ENCODE results near the gene TATDN2. TPM values are rescaled to one million over a fixed set of nuclear protein-coding genes. Genes with fewer than 3 reads are reported as not detected.
A peak's percentile ranks its signal among the peaks of the same experiment; 100 is the strongest.

Gene TATDN2
- total and polyA plus RNA-seq, 10 donors = 15.4 to 56.1 (median 36.0) TPM

GRCh38 chr3:10247679-10248183 lies 528 bp upstream of the TATDN2 start:
- Histone ChIP-seq H3K4me3 (peak overlapping the region; percentile 76 to 93 (median 88)), H3K9me3 (peaks cover 2 to 29% (median 25%) of the 10 kb centered on the region in 8 donors), H3K4me1 (peaks cover 16 to 58% (median 48%) of the 10 kb centered on the region in 6 donors), H3K36me3 (peaks cover 0 to 45% (median 3%) of the 10 kb centered on the region in 6 donors), H3K27ac (peak overlapping the region; percentile 87 to 97 (median 92)), H3K27me3 (replicated peaks in 1 of 7) (no peaks in the 10 kb centered on the region)
- WGBS, 5 donors = 40 to 56% (median 52%) methylated on average over 14 of the region's 14 CpGs
- DNase-seq = peak; percentile 74
- TF ChIP-seq POLR2A (IDR thresholded peaks at IDR 0.05) (no peak), POLR2AphosphoS5 (IDR thresholded peaks at IDR 0.05) (no peak)
- TF ChIP-seq, protein P1, sequence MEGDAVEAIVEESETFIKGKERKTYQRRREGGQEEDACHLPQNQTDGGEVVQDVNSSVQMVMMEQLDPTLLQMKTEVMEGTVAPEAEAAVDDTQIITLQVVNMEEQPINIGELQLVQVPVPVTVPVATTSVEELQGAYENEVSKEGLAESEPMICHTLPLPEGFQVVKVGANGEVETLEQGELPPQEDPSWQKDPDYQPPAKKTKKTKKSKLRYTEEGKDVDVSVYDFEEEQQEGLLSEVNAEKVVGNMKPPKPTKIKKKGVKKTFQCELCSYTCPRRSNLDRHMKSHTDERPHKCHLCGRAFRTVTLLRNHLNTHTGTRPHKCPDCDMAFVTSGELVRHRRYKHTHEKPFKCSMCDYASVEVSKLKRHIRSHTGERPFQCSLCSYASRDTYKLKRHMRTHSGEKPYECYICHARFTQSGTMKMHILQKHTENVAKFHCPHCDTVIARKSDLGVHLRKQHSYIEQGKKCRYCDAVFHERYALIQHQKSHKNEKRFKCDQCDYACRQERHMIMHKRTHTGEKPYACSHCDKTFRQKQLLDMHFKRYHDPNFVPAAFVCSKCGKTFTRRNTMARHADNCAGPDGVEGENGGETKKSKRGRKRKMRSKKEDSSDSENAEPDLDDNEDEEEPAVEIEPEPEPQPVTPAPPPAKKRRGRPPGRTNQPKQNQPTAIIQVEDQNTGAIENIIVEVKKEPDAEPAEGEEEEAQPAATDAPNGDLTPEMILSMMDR (IDR thresholded peaks at IDR 0.05 in 8 of 11, conservative IDR thresholded peaks at IDR 0.05 in 3 of 11) = no peak
- intact Hi-C loops (cut with DNase I; ENCODE audit: low total_unique reads) = no loop called here

DNA sequence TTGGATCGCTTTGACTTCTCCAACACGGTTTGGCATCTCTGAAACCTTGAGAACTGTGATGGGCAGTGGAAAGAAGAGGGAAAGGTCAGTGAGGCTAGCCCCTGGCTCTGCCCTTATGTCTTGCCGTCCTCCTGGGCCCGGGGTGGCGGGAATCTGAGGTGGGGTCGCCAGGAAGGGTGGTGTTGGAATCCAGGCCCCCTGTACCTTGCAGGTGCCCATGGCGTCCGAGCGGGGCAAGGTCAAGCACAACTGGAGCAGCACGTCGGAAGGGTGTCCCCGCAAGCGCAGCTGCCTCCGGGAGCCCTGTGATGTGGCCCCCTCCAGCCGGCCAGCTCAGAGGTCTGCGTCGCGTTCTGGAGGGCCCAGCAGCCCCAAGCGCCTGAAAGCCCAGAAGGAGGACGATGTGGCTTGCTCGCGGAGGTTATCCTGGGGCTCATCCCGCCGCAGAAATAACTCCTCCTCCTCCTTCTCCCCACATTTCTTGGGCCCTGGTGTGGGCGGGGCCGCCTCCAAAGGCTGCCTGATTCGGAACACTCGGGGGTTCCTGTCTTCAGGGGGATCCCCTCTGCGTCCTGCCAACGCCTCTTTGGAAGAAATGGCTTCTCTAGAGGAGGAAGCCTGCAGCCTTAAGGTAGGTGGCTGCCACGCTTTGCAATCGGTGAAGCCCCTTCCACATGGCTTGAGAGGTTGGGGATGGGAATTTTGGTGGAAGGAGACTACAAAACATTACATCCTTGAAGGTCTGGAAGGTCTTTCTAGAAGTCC lies 907 bp downstream of the TATDN2 start:
- H3K27me3 ChIP-seq (replicated peaks in 1 of 7) = no peaks in the 10 kb centered on the region
- H3K36me3 ChIP-seq = peaks cover 0 to 47% (median 15%) of the 10 kb centered on the region in 6 donors
- peaks cover 2 to 26% (median 21%) of the 10 kb centered on the region in 8 donors for H3K9me3 ChIP-seq
- peak overlapping the region; percentile 76 to 93 (median 88) for H3K4me3 ChIP-seq
- WGBS, 5 donors = 0 to 2% (median 1%) methylated on average over 17 to 32 of the region's 32 CpGs
- H3K27ac ChIP-seq = peak overlapping the region; percentile 87 to 97 (median 92)
- peak in 1 of 3 donors; percentile 21 for TF ChIP-seq POLR2AphosphoS5 (IDR thresholded peaks at IDR 0.05)
- TF ChIP-seq, protein P1 (IDR thresholded peaks at IDR 0.05 in 8 of 11, conservative IDR thresholded peaks at IDR 0.05 in 3 of 11) = no peak
- peaks cover 16 to 65% (median 51%) of the 10 kb centered on the region in 6 donors for H3K4me1 ChIP-seq
- peak; percentile 89 for DNase-seq
- intact Hi-C loops (cut with DNase I; ENCODE audit: low total_unique reads) = no loop called here

DNA sequence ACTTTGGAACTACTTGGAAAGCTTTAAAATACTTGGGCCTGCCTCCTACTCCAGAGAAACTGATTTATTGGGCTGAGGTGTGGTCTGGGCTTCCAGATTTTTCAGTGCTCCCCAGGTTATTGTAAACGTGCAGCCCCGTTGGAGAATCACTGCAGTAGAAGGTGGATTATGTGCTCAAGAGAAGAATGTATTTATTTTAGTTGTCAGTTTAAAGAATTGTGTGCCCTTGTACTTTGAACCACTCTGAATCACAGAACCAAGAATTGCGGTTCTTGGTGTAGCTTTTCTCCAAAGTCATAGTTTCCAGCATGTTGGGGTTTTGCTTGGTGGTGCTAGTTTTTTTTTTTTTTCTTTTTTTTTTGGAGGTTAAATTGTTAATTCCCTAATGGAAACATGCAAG lies 1.6 kb downstream of the TATDN2 start:
- Histone ChIP-seq H3K36me3 (peaks cover 0 to 45% (median 17%) of the 10 kb centered on the region in 6 donors), H3K27ac (peak overlapping the region in 7 of 8 donors; percentile 89 to 97 (median 93)), H3K4me1 (peaks cover 16 to 72% (median 57%) of the 10 kb centered on the region in 6 donors), H3K27me3 (replicated peaks in 1 of 7) (no peaks in the 10 kb centered on the region), H3K9me3 (peaks cover 2 to 20% (median 14%) of the 10 kb centered on the region in 8 donors), H3K4me3 (peak overlapping the region; percentile 76 to 93 (median 88))
- 25 to 34% (median 32%) methylated on average over 3 of the region's 3 CpGs for WGBS, 5 donors
- intact Hi-C loops (cut with DNase I; ENCODE audit: low total_unique reads) = no loop called here
- no peak for DNase-seq
- TF ChIP-seq POLR2AphosphoS5 (IDR thresholded peaks at IDR 0.05) (no peak), POLR2A (IDR thresholded peaks at IDR 0.05) (no peak)
- TF ChIP-seq, protein P1 (IDR thresholded peaks at IDR 0.05 in 8 of 11, conservative IDR thresholded peaks at IDR 0.05 in 3 of 11) = no peak

DNA sequence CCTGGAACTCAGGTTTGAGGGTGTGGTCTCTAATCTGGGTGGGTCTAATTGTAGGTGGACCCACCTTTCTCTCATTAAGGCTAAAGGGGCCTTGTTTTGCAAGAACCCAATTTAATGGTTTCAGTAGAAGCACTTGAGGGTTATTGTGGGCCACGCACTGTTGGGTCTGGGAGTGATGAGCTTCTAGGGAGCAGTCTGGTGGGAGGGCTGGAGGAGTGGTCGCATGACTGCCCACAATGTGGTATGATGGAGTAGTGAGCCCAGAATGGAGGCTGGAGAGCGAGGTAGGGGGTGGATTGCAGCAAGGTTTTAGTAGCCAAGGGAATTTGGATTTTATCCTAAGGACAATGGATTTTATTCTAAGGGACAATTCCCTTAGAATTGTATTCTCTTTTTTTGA lies 2.7 kb downstream of the TATDN2 start:
- 85 to 96% (median 93%) methylated on average over 3 of the region's 3 CpGs for WGBS, 5 donors
- TF ChIP-seq, protein P1 (IDR thresholded peaks at IDR 0.05 in 8 of 11, conservative IDR thresholded peaks at IDR 0.05 in 3 of 11) = no peak
- no peak for TF ChIP-seq POLR2A (IDR thresholded peaks at IDR 0.05)
- TF ChIP-seq POLR2AphosphoS5 (IDR thresholded peaks at IDR 0.05) = no peak
- intact Hi-C loops (cut with DNase I; ENCODE audit: low total_unique reads) = no loop called here
- Histone ChIP-seq H3K9me3 (peaks cover 0 to 8% (median 3%) of the 10 kb centered on the region in 8 donors), H3K4me3 (peak overlapping the region in 2 of 8 donors; percentile 14 to 93), H3K36me3 (peaks cover 0 to 56% (median 23%) of the 10 kb centered on the region in 6 donors), H3K4me1 (peaks cover 16 to 84% (median 65%) of the 10 kb centered on the region in 6 donors), H3K27ac (peak overlapping the region in 3 of 8 donors; percentile 1 to 97 (median 93)), H3K27me3 (replicated peaks in 1 of 7) (no peaks in the 10 kb centered on the region)
- DNase-seq = peak; percentile 37

Data from spleen (tissue), 11 donors.